Heart left ventricle (tissue), 16 donors: ENCODE data around the gene ALOXE3. TPM values are rescaled to one million over a fixed set of nuclear protein-coding genes. Genes with fewer than 3 reads are reported as not detected.
A peak's percentile ranks its signal among the peaks of the same experiment; 100 is the strongest.

Experiments
- ATAC-seq, 4 donors: fragments of 200-7000 bp; cut with Tn5 transposase; one replicate each; pipeline ENCODE4 v1.9.1; 2020 to 2022; ENCODE audit warnings: moderate library complexity in 4 of 4, mild to moderate bottlenecking in 3 of 4, moderate number of reproducible peaks in 1 of 4
- DNase-seq, 5 donors: peaks; one replicate each; pipeline ENCODE4 v3.0.0-alpha.2; 2020
- H3K27ac ChIP-seq, 12 donors: fragments of 200-600 bp; sonication (generic) in 4 of 12; one replicate each; pipeline versions ENCODE4 v1.5.0 to v1.8.0; 2016 to 2022; ENCODE audit warnings: mild to moderate bottlenecking in 2 of 12
- H3K27me3 ChIP-seq, 9 donors: fragments of 200-600 bp; sonication (generic) in 2 of 9; one replicate each; pipeline versions ENCODE4 v1.5.1 to v1.8.0; 2016 to 2022; ENCODE audit warnings: mild to moderate bottlenecking in 3 of 9
- H3K36me3 ChIP-seq, 9 donors: fragments of 200-600 bp; sonication (generic) in 2 of 9; one replicate each; pipeline versions ENCODE4 v1.5.0 to v1.8.0; 2018 to 2022; ENCODE audit warnings: mild to moderate bottlenecking in 2 of 9
- H3K4me1 ChIP-seq, 12 donors: fragments of 200-600 bp; sonication (generic) in 4 of 12; one replicate each; pipeline versions ENCODE4 v1.5.0 to v1.8.0; 2016 to 2022; ENCODE audit warnings: mild to moderate bottlenecking in 3 of 12
- H3K4me3 ChIP-seq, 12 donors: fragments of 200-600 bp; sonication (generic) in 4 of 12; one replicate each; pipeline versions ENCODE4 v1.5.0 to v1.8.0; 2017 to 2022; ENCODE audit warnings: mild to moderate bottlenecking in 9 of 12, moderate library complexity in 4 of 12
- H3K9me3 ChIP-seq, 12 donors: fragments of 200-600 bp; sonication (generic) in 4 of 12; one replicate each; pipeline versions ENCODE4 v1.5.0 to v1.8.0; 2016 to 2022; ENCODE audit warnings: mild to moderate bottlenecking in 1 of 12
- CTCF ChIP-seq, 12 donors: fragments of 200-600 bp; sonication (generic) in 4 of 12; IDR thresholded peaks; one replicate each; pipeline versions ENCODE4 v1.5.0 to v1.8.0; 2018 to 2022; ENCODE audit warnings: antibody characterized with exemption in 12 of 12, mild to moderate bottlenecking in 5 of 12
- POLR2A ChIP-seq, 2 donors: fragments of 450-650 bp; IDR thresholded peaks; one replicate each; pipeline ENCODE4 v1.6.1; 2017; ENCODE audit warnings: antibody characterized with exemption in 2 of 2, mild to moderate bottlenecking in 2 of 2, moderate library complexity in 2 of 2
- WGBS, 4 donors: extraction: QIAGEN DNeasy Blood & Tissue Kit in 2 of 4; methylation state at CpG; one replicate each; pipeline versions ENCODE4 v1.1.5 to v1.1.7; 2013 to 2018; 5-methylcytosine and 5-hydroxymethylcytosine counted together
- intact Hi-C, 10 donors: fragments of 100-400 bp; cut with DNase I; formaldehyde crosslinking; loops; one replicate each; pipeline versions ENCODE4 v1.11.1 to v1.14.2; 2022
- polyA plus RNA-seq, 2 donors: library from polyadenylated mRNA; stranded (reverse); fragments of 200-250 nt; gene quantifications; one replicate each; pipeline ENCODE4 v1.2.3, GENCODE V29; 2013
- total RNA-seq, 9 donors: library from RNA; depleted of rRNA in 2 of 9; stranded (reverse); fragments of >200 nt in 2 of 9; fragmentation: NEBNext Ultra II Directional in 3 of 9; extraction: Animal tissue kit (Norgen Biotek cat#: 25700) in 3 of 9; gene quantifications; one replicate each; pipeline versions ENCODE4 v1.1.0 to v1.2.4, GENCODE V29; 2016 to 2023
- donor health status: ischemic (EF 13 %, LVEDD 7.1; RV severe dilation, severe dysfunction).
- donor health status: healthy with polysubstance abuse.
- donor health status: DM: no; HTN: yes; CAD: no.
- donor health status: DM: no; HTN: no; CAD: no.
- donor health status: ischemic (EF 25% LVEDD 6.9; RV normal size, moderate dysfunction).
- donor health status: ischemic (EF 25% LVEDD 5.7; RV mildly dilated, moderate dysfunction).
- donor health status: healthy.
- donor health status: DM: yes; HTN: yes; CAD: no.
- donor health status: ischemic (EF 35%, LVEDD 5.7; RV mildly dilated, moderate dysfunction).
- donor health status: nonischemic (EF 11% LVEDD 7.7; RV severe dilation, severe dysfunction).
- donor health status: DM: yes; HTN: yes; CAD: no.
- donor health status: PGD.
- donor health status: ischemic (EF 29% LVEDD 5.4; RV normal size, mild dysfunction).
- donor health status: nonischemic (EF 23%, LVEDD 6.1; RV moderate dilation, normal function).

ALOXE3 gene
- total and polyA plus RNA-seq, 11 donors, result 0.12 TPM; not detected in 10

DNA sequence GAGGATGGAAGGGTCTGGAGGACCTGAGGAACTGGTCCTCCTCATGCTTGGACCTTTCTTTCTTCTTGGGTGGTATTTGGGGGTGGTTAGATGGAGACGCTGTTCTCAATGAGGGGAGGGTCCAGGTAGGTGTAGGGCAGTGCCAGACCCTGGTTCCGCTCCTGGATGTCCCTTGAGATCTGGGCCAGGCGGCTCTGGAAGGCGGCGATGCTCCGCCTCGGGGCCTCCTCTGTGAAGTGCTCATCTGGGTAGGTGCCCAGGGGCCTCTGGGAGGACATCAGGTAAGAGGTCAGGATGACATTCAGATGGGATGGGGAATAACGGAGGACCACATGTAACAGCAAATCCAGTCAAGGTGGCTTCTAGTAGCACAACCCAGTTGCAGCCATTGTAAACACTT, 21.8 kb downstream of the ALOXE3 start:
- ATAC-seq, result no peak
- DNase-seq, result no peak
- Histone ChIP-seq H3K9me3 (no peaks in the 10 kb centered on the region), H3K27ac (no peak overlapping the region), H3K4me1 (no peaks in the 10 kb centered on the region), H3K27me3 (peaks cover 0 to 44% (median 5%) of the 10 kb centered on the region in 9 donors), H3K36me3 (no peaks in the 10 kb centered on the region), H3K4me3 (no peak overlapping the region)
- intact Hi-C loops, result loop anchor here in 1 of 10 donors (10.0 kb wide), 1 partner anchor 198 kb away; the partner anchor contains the start of gene SLC25A35
- no peak for TF ChIP-seq POLR2A (IDR thresholded peaks at IDR 0.05)
- TF ChIP-seq CTCF (IDR thresholded peaks at IDR 0.05), result no peak
- WGBS, 4 donors, result 88 to 93% (median 89%) methylated on average over 8 of the region's 8 CpGs

DNA sequence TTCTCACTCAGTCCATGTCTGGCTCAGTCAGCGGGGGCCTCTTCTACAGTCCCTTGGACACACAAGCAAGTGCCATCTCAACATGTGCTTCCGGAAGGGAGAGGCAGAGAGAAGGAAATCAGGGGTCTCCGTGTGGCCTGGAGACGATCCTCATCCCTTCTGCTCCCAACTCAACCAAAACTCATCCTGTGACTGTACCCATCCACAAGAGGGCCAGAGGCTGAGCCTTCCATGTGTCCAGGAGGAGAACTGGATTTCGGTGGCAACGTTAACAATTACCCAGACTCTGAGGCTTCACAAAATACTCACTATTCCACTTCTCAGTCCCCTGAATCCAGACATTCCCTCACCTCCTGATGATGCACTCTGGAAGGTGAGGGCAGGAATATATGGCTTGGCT, 23.0 kb downstream of the ALOXE3 start:
- peaks cover 0 to 50% (median 11%) of the 10 kb centered on the region in 9 donors for H3K27me3 ChIP-seq
- H3K9me3 ChIP-seq, result no peaks in the 10 kb centered on the region
- no peak for ATAC-seq
- no peak for TF ChIP-seq POLR2A (IDR thresholded peaks at IDR 0.05)
- no peak for TF ChIP-seq CTCF (IDR thresholded peaks at IDR 0.05)
- no peaks in the 10 kb centered on the region for H3K4me1 ChIP-seq
- DNase-seq, result no peak
- 58 to 81% (median 75%) methylated on average over 6 of the region's 6 CpGs for WGBS, 4 donors
- H3K36me3 ChIP-seq, result no peaks in the 10 kb centered on the region
- no peak overlapping the region for H3K4me3 ChIP-seq
- H3K27ac ChIP-seq, result no peak overlapping the region
- intact Hi-C loops, result loop anchor here in 1 of 10 donors (10.0 kb wide), 1 partner anchor 199 kb away; the partner anchor contains the start of gene SLC25A35

DNA sequence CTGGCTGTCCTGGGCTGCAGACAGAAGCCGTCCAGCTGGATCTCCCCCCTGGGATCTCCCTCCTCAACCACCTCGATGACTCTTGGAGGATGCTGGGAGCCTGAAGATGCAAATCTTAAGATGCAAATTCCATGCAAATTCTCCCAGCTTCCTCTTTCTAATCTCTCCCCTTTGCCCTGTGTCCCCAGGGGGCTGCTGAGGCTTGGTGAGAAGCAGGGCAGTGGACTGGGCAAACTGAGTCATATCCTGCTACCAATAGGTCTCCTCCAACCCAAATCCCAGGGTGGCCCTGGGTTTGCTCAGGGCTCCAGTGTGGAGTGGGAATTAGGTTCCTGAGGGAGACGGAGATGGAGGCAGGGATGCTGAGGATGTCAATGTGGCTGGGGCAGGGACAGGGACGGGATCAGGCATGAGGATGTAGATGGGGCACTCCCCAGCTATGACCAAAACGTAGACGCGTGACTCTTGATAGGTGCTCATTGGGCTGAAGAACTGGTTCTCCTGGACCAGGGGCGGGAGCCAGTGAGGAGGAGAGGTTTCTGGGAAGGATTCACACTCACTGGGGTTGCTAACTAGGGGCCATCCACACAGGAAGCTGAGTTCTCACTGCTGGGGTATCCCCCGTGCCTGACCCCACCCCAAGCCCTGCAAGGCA, 27.2 kb downstream of the ALOXE3 start:
- Histone ChIP-seq H3K4me3 (no peak overlapping the region), H3K36me3 (no peaks in the 10 kb centered on the region), H3K27ac (no peak overlapping the region), H3K4me1 (no peaks in the 10 kb centered on the region), H3K9me3 (no peaks in the 10 kb centered on the region), H3K27me3 (peaks cover 0 to 52% (median 14%) of the 10 kb centered on the region in 9 donors)
- WGBS, 4 donors, result 39 to 53% (median 42%) methylated on average over 9 of the region's 9 CpGs
- intact Hi-C loops, result loop anchor here in 1 of 10 donors (10.0 kb wide), 1 partner anchor 204 kb away; the partner anchor contains the start of gene SLC25A35
- ATAC-seq (no peak), DNase-seq (peak in 1 of 5 donors; percentile 14)
- no peak for TF ChIP-seq CTCF (IDR thresholded peaks at IDR 0.05)
- TF ChIP-seq POLR2A (IDR thresholded peaks at IDR 0.05), result no peak

DNA sequence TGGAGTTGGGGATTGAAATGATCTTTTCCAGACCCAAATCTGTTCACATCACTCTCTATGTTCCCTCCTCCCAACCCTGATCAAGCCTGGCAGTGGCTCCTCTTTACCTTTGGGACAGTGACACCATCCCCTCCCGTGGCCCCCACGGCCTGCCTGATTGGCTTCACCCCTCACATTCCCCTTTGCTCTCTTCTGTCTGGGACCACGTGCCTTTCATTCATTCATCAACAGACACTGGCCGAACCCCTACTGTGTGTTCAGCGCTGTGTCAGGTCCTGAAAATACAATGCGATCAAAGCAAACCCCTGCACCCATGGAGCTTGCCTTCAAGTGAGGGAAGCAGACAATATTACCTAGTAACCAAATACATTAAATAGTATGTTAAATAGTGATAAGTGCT, 28.6 kb downstream of the ALOXE3 start:
- no peak overlapping the region for H3K27ac ChIP-seq
- peaks cover 0 to 48% (median 14%) of the 10 kb centered on the region in 9 donors for H3K27me3 ChIP-seq
- DNase-seq (peak in 1 of 5 donors; percentile 39), ATAC-seq (no peak)
- H3K9me3 ChIP-seq, result no peaks in the 10 kb centered on the region
- H3K4me3 ChIP-seq, result no peak overlapping the region
- H3K4me1 ChIP-seq, result no peaks in the 10 kb centered on the region
- WGBS, 4 donors, result 62 to 72% (median 70%) methylated on average over 6 of the region's 6 CpGs
- H3K36me3 ChIP-seq, result no peaks in the 10 kb centered on the region
- intact Hi-C loops, result loop anchor here in 5 of 10 donors (10.0 kb wide), 2 partner anchors 205 to 215 kb away; partner anchors contain the start of gene SLC25A35 (in 3 of the 5)
- TF ChIP-seq POLR2A (IDR thresholded peaks at IDR 0.05) (no peak), CTCF (IDR thresholded peaks at IDR 0.05) (no peak)
